Measurements from ENCODE around the gene ABCF2.

- TF ChIP-seq CTCF (optimal IDR thresholded peaks at IDR 0.05 in 1 of 3, IDR thresholded peaks at IDR 0.05 in 1 of 3, conservative IDR thresholded peaks at IDR 0.05 in 1 of 3; ENCODE audit: extremely low read depth in 1 of 3, insufficient read depth in 2 of 3, low read length in 3 of 3) (no peak), EZH2 (IDR thresholded peaks at IDR 0.05; ENCODE audit: low read length) (no peak)
Measured at GRCh38 chr7:151238924-151239836, 12.2 kb upstream of the ABCF2 start.

Data from keratinocyte (primary cell).